Activated CD4-positive, CD25-positive, alpha-beta regulatory T cell treated with anti-CD3 and anti-CD28 coated beads, Interleukin-2, amount 50 U/mL, for 16 hours (primary cell): ENCODE data around the gene BORCS6.

ENCODE experiments used
- DNase-seq: peaks from one replicate; pipeline ENCODE4 v3.0.0-alpha.2; 2020; ENCODE audit warnings: low read depth, low spot score

Gene BORCS6

GRCh38 chr17:8154608-8155155 is 35.3 kb downstream of the BORCS6 start:
- DNase-seq: no peak

- DNase-seq: peak; percentile 80
Observed at GRCh38 chr17:8153957-8154607, 35.9 kb downstream of the BORCS6 start.

GRCh38 chr17:8153525-8153956 is 36.4 kb downstream of the BORCS6 start:
- no peak for DNase-seq

- no peak for DNase-seq
Observed at GRCh38 chr17:8153031-8153451, 36.9 kb downstream of the BORCS6 start.

GRCh38 chr17:8152112-8152775 is 37.7 kb downstream of the BORCS6 start, which contains the start of gene PER1:
Gene PER1, minus strand, starts transcription at chr17:8152404. Its CDS starts 1,698 bp downstream, at chr17:8150706.
- peak; percentile 71 for DNase-seq

GRCh38 chr17:8151641-8152111 is 38.3 kb downstream of the BORCS6 start:
- DNase-seq: no peak

- DNase-seq: peak; percentile 79
Observed at GRCh38 chr17:8151120-8151640, 38.8 kb downstream of the BORCS6 start.

- no peak for DNase-seq
Observed at GRCh38 chr17:8150194-8151119, 39.5 kb downstream of the BORCS6 start.

GRCh38 chr17:8149419-8150193 is 40.4 kb downstream of the BORCS6 start:
- no peak for DNase-seq

GRCh38 chr17:8148560-8148959 is 41.4 kb downstream of the BORCS6 start:
- no peak for DNase-seq

- DNase-seq: no peak
Observed at GRCh38 chr17:8147805-8148404, 42.1 kb downstream of the BORCS6 start.

GRCh38 chr17:8147141-8147804 is 42.7 kb downstream of the BORCS6 start:
- no peak for DNase-seq

- no peak for DNase-seq
Observed at GRCh38 chr17:8146381-8147140, 43.4 kb downstream of the BORCS6 start.

GRCh38 chr17:8145811-8146210 is 44.2 kb downstream of the BORCS6 start:
- DNase-seq: no peak

- no peak for DNase-seq
Observed at GRCh38 chr17:8144401-8145231, 45.4 kb downstream of the BORCS6 start.

- no peak for DNase-seq
Observed at GRCh38 chr17:8143581-8144400, 46.2 kb downstream of the BORCS6 start.
